Measurements from ENCODE around the gene CARD19. TPM values are rescaled to one million over a fixed set of nuclear protein-coding genes. Genes with fewer than 3 reads are reported as not detected.
"Not testable (repeated sequence)": the region's sequence is repeated elsewhere in the genome, so short reads cannot be mapped to it uniquely, and the experiment has no call there.

Gene CARD19
- polyA plus RNA-seq, 4 donors = 19.6 to 25.8 (median 24.1) TPM

DNA sequence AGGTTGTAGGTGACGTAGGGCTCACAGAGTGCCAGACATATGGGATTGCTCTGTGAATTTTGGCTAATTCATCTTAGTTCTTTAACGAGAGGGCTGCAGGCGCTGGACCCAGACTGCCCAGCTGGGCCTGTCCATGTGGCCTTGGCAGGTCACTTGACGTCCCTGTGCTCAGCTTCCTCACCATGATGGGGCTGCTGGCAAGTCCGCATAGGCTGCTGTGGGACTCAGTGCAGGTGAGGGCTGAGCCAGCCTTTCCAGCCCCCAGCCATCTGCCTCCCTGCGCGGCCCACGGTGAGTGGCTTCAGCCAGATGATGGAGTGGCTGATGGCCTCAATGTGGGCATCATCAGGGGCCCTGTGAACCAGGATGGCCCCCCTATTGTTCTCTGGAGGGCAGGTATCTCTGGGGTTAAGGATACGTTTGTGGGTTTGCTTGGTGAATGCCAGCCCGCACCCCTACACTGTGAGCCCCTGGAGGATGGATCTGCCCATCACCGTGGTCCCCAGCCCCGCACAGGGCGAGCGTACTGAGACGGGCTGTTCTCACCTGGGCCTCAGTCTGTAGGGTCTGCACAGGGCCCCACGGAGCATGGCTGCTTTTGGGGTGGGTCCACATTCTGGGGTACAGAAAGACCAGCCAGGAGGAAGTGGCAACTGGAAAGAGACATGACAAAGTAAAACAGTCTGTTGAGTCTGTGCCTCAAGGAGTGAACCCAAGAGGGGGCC, 3.7 kb downstream of the CARD19 start:
- no peak for DNase-seq (ENCODE audit: low read depth in 4 of 4, low spot score in 2 of 4)

DNA sequence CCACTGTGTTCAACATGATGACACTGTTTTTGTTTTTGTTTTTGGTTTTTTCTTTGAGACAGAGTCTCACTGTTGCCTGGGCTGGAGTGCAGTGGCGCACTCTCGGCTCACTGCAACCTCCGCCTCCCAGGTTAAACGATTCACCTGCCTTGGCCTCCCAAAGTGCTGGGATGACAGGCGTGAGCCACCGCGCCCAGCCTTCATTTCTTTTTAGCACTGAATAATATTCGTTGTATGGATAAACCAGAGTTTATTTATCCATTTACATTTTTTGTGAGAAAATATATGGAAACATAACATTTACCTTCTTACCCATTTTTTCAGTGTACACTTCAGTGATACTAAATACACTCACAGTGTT, 4.2 kb downstream of the CARD19 start:
- DNase-seq (ENCODE audit: low read depth in 4 of 4, low spot score in 2 of 4) = no peak

GRCh38 chr9:93101086-93101485, 5.1 kb downstream of the CARD19 start:
- not testable (repeated sequence) for DNase-seq (ENCODE audit: low read depth in 4 of 4, low spot score in 2 of 4)

DNA sequence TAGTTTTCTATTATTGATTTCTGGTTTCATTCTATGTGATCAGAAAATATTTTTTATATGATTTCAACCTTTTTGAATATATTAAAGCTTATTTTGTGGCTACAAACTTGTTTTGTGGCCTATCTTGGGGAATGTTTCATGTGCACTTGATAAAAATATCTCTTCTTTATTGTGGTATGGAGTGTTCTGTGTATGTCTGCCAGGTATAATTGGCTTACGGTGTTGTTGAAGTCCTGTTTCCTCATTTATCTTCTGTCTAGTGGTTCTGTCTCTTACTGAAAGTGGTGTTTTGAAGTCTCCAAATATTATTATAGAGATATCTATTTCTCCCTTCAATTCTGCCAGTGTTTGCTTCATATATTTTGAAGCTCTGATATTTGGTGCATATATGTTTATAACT, 9.6 kb downstream of the CARD19 start:
- DNase-seq (ENCODE audit: low read depth in 4 of 4, low spot score in 2 of 4) = no peak

DNA sequence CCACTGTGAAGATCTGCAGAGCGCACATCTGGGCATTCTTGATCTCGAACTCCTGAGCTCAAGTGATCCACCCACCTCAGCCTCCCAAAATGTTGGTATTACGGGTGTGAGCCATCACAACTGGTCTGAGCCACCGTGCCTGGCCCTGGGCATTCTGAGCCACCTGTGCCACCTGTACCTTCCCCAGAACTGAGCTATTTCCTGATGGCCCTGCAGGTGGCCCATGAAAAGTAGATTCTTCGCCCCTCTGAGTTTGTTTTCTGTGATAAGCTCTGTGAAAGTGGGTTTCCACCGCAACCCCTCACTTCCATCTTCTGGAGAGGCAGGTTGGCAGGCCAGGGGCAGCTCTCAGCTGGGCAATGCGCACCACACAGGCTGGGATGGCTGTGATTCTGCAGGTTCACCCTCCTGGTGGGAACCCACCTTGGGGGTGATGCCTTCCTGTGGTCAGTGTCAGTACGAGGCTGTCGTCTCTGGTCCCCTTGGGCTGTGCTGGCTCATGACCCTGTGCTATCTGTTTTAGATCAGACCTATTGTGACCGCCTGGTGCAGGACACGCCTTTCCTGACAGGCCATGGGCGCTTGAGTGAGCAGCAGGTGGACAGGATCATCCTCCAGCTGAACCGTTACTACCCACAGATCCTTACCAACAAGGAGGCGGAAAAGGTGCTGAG, 11.3 kb downstream of the CARD19 start:
- DNase-seq (ENCODE audit: low read depth in 4 of 4, low spot score in 2 of 4) = no peak

DNA sequence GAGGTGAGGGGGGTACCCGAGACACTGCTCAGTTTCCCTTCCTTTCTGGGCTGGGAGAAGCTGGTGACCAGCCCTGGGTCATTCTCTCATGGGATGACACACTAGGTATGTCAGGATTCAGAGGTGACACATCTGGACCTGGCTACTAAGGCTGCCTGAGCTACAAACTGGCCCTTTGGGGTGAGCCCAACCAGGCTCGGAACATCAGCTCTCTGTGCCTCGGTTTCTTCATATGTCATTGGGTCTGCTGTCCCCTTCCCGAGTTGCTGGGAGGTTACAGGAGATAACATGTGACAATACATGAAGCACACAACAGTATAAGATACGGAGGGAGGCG, 11.8 kb downstream of the CARD19 start:
- no peak for DNase-seq (ENCODE audit: low read depth in 4 of 4, low spot score in 2 of 4)

GRCh38 chr9:93108291-93109041, 12.4 kb downstream of the CARD19 start:
- DNase-seq (ENCODE audit: low read depth in 4 of 4, low spot score in 2 of 4) = no peak

GRCh38 chr9:93110311-93110855, 14.4 kb downstream of the CARD19 start:
- DNase-seq (ENCODE audit: low read depth in 4 of 4, low spot score in 2 of 4) = no peak

- DNase-seq (ENCODE audit: low read depth in 4 of 4, low spot score in 2 of 4) = no peak
These were observed 15.0 kb downstream of the CARD19 start for GRCh38 chr9:93111001-93111370.

- DNase-seq (ENCODE audit: low read depth in 4 of 4, low spot score in 2 of 4) = no peak
These were observed 15.5 kb downstream of the CARD19 start for GRCh38 chr9:93111371-93112115.

GRCh38 chr9:93112116-93112863, 16.3 kb downstream of the CARD19 start:
- DNase-seq (ENCODE audit: low read depth in 4 of 4, low spot score in 2 of 4) = no peak

GRCh38 chr9:93112864-93113389, 16.9 kb downstream of the CARD19 start:
- no peak for DNase-seq (ENCODE audit: low read depth in 4 of 4, low spot score in 2 of 4)

DNA sequence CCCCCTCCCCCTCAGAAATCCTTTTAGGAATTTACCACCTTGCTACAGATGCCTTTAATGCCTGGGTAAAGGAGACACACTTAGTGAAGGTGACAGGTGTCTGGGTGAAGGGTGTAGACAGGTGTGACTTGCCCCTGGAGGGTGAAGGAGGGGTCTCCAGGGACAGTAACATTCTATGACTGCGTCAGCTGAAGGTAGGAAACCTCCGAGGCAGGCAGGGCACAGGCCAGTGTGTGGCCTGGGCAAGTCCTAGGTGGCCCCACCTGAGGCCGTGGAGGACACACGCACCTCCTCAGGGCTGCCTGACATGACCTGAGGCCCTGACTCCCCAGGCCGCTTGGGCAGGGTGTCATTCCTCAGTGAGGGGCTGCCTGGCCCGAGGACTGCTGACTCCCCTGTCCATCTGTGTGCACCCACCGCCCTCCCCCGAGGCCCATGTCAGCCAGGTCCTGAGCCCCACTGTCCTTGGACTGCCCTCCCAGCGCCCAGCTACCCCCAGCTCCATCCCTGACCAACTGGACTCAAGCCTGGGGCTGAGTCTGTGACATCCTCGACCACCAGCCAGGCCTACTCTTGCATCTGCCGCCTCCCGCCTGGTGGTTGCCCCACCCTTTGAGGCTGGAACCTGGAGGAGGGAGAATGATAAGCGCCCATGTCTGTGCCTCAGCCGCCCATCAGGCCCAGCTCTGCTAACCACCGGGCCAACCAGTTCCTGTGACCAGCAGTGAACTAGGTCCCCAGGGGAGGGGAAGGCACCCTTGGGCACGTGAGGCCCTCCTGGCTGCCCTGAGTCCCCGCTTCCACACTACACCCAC, 18.4 kb downstream of the CARD19 start:
- DNase-seq (ENCODE audit: low read depth in 4 of 4, low spot score in 2 of 4) = no peak

DNA sequence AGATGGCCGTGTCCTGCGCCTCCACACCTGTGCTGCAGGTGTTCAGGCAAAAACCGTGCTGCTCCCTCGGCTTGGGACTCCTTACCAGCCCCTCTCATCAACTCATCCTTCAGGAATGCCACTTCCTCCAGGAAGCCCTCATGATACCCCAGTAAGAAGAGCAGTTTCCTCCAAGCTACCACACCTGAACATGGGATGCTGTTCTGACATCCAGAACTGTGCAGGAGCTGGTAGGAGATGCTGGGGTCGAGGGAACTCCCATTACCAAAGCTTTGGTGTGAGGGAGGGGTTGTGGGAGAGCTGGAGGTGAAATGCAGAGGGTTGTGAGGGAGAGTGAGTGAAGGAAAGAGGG, 18.9 kb downstream of the CARD19 start:
- DNase-seq (ENCODE audit: low read depth in 4 of 4, low spot score in 2 of 4) = no peak

DNA sequence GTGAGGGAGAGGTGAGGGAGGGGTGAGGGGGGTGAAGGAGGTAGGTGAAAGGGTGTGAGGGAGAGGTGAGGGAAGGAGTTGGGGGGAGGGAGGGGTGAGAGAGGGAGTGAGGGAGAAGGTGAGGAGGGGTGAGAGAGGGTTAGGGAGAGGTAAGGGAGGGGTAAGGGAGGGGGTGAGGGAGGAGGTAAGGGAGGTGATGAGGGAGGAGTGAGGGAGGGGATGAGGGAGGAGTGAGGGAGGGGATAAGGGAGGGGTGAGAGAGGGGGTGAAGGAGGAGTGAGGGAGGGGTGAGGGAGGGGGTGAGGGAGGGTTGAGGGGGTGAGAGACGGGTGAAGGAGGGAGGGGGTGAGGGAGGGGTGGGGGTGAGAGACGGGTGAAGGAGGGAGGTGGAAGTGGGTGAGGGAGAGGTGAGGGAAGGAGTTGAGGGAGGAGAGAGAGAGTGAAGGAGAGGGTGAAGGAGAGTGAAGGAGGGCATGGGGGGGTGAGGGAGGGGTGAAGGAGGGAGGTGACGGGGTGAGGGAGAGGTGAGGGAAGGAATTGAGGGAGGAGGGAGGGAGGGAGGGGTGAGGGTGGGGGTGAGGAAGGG, 19.6 kb downstream of the CARD19 start:
- DNase-seq (ENCODE audit: low read depth in 4 of 4, low spot score in 2 of 4) = no peak

DNA sequence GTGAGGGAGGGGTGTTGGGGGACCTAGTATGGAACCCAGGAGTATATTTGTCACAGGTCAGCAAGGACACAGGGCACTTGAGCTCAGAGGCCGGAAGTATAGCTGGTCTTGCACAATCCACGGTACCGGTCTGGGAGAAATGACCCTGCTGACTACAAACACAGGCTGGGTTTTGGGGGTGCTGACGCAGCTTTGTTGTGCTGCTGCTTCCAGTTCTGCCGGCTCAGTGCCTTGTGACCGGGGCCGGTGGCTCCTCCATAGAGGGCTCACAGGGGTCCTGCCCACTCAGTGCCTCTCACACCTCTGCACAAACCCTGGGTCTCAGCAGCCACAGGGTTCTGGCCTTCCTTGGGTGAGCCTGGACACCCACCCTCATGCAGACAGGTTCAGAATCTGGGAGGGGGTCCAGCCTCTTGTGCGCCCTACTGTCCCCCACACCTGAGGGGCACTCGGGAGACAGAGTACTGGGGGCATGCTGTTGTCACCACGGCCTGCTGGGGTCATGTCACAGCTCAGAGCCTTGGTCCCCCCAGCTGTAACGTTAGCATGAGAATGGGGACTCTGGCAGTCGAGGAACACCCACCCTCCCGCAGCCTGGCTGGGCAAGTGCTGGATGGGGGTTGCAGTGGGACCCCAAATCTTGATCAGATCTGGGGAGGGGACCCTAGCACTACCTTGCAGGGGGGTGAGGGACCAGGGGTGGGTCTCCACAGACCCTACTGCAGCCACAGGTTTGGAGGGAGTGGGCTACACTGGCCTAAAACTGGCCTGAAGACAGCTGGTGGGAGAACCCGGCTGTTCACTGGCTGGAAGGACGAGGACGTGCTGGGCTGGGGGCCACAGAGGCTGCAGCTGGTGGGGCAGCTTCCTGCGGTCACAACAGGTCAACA, 20.3 kb downstream of the CARD19 start:
- DNase-seq (ENCODE audit: low read depth in 4 of 4, low spot score in 2 of 4) = no peak

- DNase-seq (ENCODE audit: low read depth in 4 of 4, low spot score in 2 of 4) = not testable (repeated sequence)
These were observed 21.5 kb downstream of the CARD19 start for GRCh38 chr9:93117521-93117920.
